ENCODE data around the gene BCAT1.
A peak's percentile ranks its signal among the peaks of the same experiment; 100 is the strongest.

Gene BCAT1

GRCh38 chr12:24948420-24948756 lies 513 bp downstream of the BCAT1 start:
- no peak for TF ChIP-seq CTCF (conservative IDR thresholded peaks at IDR 0.05; ENCODE audit: control insufficient read depth, insufficient read depth, low read depth, low read length)
- H3K4me3 ChIP-seq (ENCODE audit: control insufficient read depth, low read depth, low read length) = peak overlapping the region; percentile 91
- peak; percentile 46 for DNase-seq (ENCODE audit: low read depth)

DNA sequence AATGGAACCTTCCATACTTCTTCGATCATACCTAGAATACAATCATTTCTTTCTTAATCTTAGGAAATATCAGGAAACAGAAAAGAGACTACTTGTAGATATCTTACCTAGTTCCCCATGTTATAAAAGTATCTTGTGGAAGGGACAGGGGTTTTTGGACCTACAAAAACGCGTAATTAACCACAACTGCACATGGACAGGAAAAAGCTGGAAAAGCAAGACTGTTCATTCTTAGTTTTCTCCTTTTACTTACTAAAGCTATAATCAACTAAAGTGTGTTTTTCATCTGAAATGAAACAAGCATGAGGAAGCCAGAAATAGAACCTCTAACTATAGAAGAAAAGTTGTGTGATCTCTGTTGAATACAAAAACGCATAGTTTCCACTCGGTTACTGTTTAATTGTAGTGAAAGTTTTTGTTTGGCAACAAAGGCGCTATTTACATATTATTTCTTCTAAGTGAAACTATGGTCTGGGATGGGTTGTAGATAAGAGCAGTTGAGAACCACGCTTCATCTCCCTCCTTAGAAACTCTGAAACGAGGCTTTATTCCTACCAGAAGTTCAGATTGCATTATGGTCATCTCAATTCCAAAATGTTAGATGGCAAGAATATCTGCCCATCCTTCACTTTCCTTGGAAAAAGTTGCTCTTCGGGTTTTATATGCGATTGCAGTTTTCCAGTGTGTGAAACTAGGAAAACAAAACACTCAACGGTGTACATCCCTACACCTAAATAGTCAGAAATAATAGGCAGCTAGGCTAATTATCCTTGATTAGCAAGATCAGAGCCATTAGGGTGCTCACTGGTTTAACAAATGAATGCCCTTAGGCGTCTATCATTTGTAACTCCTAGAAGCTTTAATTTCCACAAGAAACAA lies 1.1 kb downstream of the BCAT1 start:
- no peak for TF ChIP-seq CTCF (conservative IDR thresholded peaks at IDR 0.05; ENCODE audit: control insufficient read depth, insufficient read depth, low read depth, low read length)
- H3K4me3 ChIP-seq (ENCODE audit: control insufficient read depth, low read depth, low read length) = peak overlapping the region; percentile 91
- peak; percentile 16 for DNase-seq (ENCODE audit: low read depth)

- DNase-seq (ENCODE audit: low read depth) = no peak
- TF ChIP-seq CTCF (conservative IDR thresholded peaks at IDR 0.05; ENCODE audit: control insufficient read depth, insufficient read depth, low read depth, low read length) = no peak
- H3K4me3 ChIP-seq (ENCODE audit: control insufficient read depth, low read depth, low read length) = no peak overlapping the region
Measured at GRCh38 chr12:24945845-24946244, 3.1 kb downstream of the BCAT1 start.

GRCh38 chr12:24945039-24945438 lies 3.9 kb downstream of the BCAT1 start:
- H3K4me3 ChIP-seq (ENCODE audit: control insufficient read depth, low read depth, low read length) = no peak overlapping the region
- no peak for TF ChIP-seq CTCF (conservative IDR thresholded peaks at IDR 0.05; ENCODE audit: control insufficient read depth, insufficient read depth, low read depth, low read length)
- no peak for DNase-seq (ENCODE audit: low read depth)

- DNase-seq (ENCODE audit: low read depth) = no peak
- H3K4me3 ChIP-seq (ENCODE audit: control insufficient read depth, low read depth, low read length) = no peak overlapping the region
- no peak for TF ChIP-seq CTCF (conservative IDR thresholded peaks at IDR 0.05; ENCODE audit: control insufficient read depth, insufficient read depth, low read depth, low read length)
Measured at GRCh38 chr12:24944601-24944975, 4.3 kb downstream of the BCAT1 start.

GRCh38 chr12:24943947-24944600 lies 4.8 kb downstream of the BCAT1 start:
- DNase-seq (ENCODE audit: low read depth) = no peak
- TF ChIP-seq CTCF (conservative IDR thresholded peaks at IDR 0.05; ENCODE audit: control insufficient read depth, insufficient read depth, low read depth, low read length) = no peak
- no peak overlapping the region for H3K4me3 ChIP-seq (ENCODE audit: control insufficient read depth, low read depth, low read length)
